Measurements from ENCODE around the gene ABCA5. TPM values are rescaled to one million over a fixed set of nuclear protein-coding genes. Genes with fewer than 3 reads are reported as not detected.
A peak's percentile ranks its signal among the peaks of the same experiment; 100 is the strongest.

ABCA5 gene
- polyA plus RNA-seq, 3 donors: 21.5 to 35.3 (median 28.9) TPM

GRCh38 chr17:69275751-69276150 lies 51.2 kb downstream of the ABCA5 start:
- DNase-seq (ENCODE audit: extremely low read depth in 1 of 11, low read depth in 9 of 11, low spot score in 4 of 11): no peak

- DNase-seq (ENCODE audit: extremely low read depth in 1 of 11, low read depth in 9 of 11, low spot score in 4 of 11): no peak
Observed at GRCh38 chr17:69271023-69271422, 55.9 kb downstream of the ABCA5 start.

- DNase-seq (ENCODE audit: extremely low read depth in 1 of 11, low read depth in 9 of 11, low spot score in 4 of 11): no peak
Observed at GRCh38 chr17:69269131-69269998, 57.6 kb downstream of the ABCA5 start.

- no peak for DNase-seq (ENCODE audit: extremely low read depth in 1 of 11, low read depth in 9 of 11, low spot score in 4 of 11)
Observed at GRCh38 chr17:69268543-69269014, 58.4 kb downstream of the ABCA5 start.

- no peak for DNase-seq (ENCODE audit: extremely low read depth in 1 of 11, low read depth in 9 of 11, low spot score in 4 of 11)
Observed at GRCh38 chr17:69267219-69267618, 59.7 kb downstream of the ABCA5 start.

DNA sequence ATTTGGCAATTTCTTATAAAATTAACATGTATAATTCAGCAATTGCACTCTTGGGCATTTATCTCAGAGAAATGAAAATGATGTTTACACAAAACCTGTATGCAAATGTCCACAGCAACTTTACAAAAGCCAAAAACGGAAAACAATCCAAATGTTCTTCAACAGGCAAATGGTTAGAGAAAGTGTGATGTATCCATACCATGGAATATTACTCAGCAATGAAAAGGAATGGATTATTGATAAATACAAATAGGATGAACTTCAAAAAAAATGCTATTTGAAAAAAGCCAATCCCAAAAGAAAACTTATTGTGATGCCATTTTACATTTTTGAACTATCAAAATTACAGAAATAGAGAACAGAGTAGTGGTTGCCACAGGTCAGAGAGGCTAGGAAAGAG lies 61.1 kb downstream of the ABCA5 start:
- no peak for DNase-seq (ENCODE audit: extremely low read depth in 1 of 11, low read depth in 9 of 11, low spot score in 4 of 11)

DNA sequence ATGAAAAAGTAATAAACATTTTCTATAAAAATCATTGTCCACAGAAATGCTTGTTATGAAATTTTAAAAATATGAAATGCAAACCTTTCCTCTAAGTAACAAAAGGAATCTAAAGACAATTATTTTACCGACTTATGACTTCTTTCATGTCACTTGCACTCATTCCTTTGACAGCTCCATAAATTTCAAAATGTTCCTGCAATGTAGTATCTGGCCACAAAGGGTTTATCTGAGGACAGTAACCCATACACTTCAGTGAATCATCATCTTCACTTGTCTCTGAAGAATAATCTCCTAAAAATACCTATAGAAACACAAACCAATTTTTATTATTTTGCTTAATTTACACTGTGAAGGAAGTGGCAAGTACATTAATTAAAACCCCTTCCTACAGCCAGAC lies 72.7 kb downstream of the ABCA5 start:
- DNase-seq (ENCODE audit: extremely low read depth in 1 of 11, low read depth in 9 of 11, low spot score in 4 of 11): no peak

- no peak for DNase-seq (ENCODE audit: extremely low read depth in 1 of 11, low read depth in 9 of 11, low spot score in 4 of 11)
Observed at GRCh38 chr17:69250641-69251040, 76.3 kb downstream of the ABCA5 start.

GRCh38 chr17:69246726-69247375 lies 80.1 kb downstream of the ABCA5 start:
- DNase-seq (ENCODE audit: extremely low read depth in 1 of 11, low read depth in 9 of 11, low spot score in 4 of 11): peak in 7 of 11 donors; percentile 19 to 39 (median 26)

- no peak for DNase-seq (ENCODE audit: extremely low read depth in 1 of 11, low read depth in 9 of 11, low spot score in 4 of 11)
Observed at GRCh38 chr17:69246202-69246601, 80.7 kb downstream of the ABCA5 start.

DNA sequence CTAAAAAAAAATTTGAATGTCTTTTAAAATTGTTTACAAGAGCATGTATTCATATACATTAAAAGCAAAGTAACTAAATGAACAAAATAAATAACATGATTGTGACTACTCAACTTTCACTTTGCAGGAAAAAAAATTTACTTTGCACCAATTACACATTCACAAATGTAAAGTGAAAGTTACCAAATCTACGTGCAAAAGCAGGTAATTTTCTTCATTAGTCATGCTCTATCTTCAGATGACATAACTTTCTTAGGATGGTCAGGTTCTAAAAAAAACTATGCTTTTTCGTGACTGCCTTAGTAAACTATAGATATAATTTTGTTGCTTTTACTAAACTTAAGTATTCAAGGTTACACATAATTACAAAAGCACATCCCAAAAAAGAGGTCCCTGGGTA lies 81.3 kb downstream of the ABCA5 start:
- DNase-seq (ENCODE audit: extremely low read depth in 1 of 11, low read depth in 9 of 11, low spot score in 4 of 11): no peak

- DNase-seq (ENCODE audit: extremely low read depth in 1 of 11, low read depth in 9 of 11, low spot score in 4 of 11): no peak
Observed at GRCh38 chr17:69239611-69240600, 87.0 kb downstream of the ABCA5 start.

DNA sequence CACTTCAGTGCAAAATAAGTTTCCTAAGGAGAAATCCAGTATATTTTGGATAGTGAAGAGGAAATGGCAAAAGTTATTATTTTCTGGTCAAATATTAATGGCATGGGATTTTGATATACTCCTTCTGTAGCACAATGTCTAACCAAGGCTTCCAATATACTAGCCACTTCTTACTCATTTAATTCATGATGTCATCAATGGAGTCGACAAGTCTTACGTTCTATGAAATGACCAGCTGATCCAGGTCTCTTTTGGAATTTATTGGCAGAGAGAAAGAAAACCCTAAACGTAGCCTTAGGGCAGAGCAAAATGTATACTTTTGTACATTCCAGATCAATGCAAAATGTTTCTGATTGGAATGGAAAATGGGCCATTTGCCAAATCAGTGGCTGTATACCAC lies 90.0 kb downstream of the ABCA5 start:
- DNase-seq (ENCODE audit: extremely low read depth in 1 of 11, low read depth in 9 of 11, low spot score in 4 of 11): no peak

DNA sequence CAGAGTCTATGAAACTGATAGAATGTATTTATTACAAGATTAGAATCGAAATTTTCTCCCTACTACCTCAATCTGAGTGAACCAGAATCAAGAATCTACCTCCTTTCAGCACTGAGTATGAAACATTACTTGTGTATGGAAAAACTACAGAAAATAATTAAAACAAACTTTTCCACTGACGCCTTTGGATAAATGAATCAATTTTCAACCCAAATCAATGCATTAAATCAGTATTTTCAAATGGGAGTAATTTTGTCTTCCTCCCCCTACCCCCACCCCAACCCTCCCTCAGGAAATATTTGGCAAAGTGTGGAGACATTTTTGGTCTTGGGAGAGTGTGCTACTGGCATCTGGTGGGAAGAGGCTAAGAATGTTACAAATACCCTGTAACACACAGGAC lies 90.5 kb downstream of the ABCA5 start:
- no peak for DNase-seq (ENCODE audit: extremely low read depth in 1 of 11, low read depth in 9 of 11, low spot score in 4 of 11)

DNA sequence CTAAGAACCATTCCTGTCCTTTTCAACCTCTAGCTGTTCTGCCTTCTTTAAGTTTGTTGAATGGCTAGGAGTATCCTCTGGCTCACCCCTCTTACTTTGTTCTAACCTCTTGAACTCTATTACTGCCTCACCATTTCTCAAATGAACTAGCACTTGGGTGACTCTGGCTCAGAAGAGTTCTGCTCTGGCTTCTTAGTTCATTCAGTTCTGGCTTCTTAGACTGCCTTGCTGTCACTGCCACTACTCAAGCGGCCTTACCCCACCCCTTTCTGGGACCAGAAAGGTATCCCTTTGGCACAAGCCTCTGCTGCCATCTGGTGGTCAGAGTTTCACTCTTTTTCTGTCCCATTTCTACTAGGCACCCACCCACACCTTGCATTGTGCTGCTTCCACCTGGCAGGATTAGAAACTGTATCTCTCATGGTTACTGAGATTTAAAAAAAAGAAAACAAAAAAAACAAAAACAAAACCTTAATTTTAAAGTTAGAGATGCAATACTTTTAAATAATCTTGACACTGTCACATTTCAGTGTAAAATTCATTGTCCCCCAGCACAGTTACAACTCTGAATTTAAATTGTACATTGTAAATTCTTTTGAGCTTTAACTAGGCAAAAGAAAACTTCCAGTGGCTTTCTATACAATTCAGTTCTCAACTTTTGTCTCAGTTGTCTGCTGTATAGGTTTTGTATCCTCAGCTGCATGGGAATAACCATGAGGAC lies 91.4 kb downstream of the ABCA5 start:
- DNase-seq (ENCODE audit: extremely low read depth in 1 of 11, low read depth in 9 of 11, low spot score in 4 of 11): peak; percentile 62 to 81 (median 71)

DNA sequence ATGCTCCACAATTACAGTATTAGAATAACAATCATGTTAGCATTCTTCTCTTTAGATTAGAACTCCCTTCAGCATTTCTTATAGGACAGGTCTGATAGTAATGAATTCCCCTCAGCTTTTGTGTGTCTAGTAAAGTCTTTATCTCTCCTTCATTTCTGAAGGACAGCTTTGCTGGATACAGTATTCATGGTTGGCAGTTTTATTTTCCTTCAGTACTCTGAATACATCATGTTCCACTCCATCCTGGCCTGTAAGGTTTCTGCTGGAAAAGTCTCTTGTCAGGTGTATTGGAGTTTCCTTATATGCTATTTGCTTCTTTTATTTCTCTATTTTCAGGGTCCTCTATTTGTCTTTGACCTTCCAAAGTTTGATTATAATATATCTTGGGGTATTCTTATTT lies 94.3 kb downstream of the ABCA5 start:
- DNase-seq (ENCODE audit: extremely low read depth in 1 of 11, low read depth in 9 of 11, low spot score in 4 of 11): no peak

- DNase-seq (ENCODE audit: extremely low read depth in 1 of 11, low read depth in 9 of 11, low spot score in 4 of 11): no peak
Observed at GRCh38 chr17:69231521-69231920, 95.4 kb downstream of the ABCA5 start.

DNA sequence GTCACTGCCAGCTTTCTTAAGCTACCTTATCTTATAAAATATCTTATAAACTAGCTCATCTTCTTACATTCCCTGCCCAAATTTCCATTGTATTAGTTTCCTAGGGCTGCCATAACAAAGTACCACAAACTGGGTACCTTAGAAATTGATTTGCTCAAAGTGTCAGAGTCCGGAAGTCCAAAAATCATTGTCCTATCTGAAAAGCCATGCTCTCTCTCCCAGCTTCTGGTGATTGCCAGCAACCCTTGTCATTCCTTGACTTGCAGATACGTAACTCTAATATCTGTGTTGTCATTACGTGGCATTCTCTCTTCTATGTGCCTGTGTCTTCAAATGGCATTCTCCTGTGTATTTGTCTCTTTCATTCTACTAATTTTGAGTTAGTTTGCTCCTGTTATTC lies 96.0 kb downstream of the ABCA5 start:
- no peak for DNase-seq (ENCODE audit: extremely low read depth in 1 of 11, low read depth in 9 of 11, low spot score in 4 of 11)

DNA sequence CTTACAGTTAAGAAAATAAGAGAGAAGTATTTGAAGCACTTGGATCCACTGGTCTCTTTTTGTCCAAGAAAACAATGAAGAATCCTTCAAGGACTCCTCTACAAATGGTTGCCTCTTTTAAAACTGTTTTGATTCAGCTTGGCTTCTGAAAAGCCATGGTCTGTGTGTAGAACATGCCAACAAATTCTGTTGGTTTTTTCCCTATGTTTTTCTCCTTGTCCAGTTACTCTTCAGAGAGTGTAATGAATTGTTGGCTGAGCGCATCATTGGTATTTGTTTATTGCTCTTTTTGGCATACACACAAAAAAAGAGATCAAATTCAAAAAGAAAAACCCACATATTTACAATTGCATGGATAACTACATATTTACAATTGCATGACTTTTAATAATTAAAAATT lies 98.4 kb downstream of the ABCA5 start, which contains the start of gene ABCA10:
Gene ABCA10 (minus strand): TSS at position 249 of the 400 bp plus-strand sequence. CDS start 3,466 bp downstream, outside the sequence.
- DNase-seq (ENCODE audit: extremely low read depth in 1 of 11, low read depth in 9 of 11, low spot score in 4 of 11): no peak

Data from renal cortex interstitium (tissue), 11 donors.